ENCODE results near the gene AMER3.

AMER3 gene

DNA sequence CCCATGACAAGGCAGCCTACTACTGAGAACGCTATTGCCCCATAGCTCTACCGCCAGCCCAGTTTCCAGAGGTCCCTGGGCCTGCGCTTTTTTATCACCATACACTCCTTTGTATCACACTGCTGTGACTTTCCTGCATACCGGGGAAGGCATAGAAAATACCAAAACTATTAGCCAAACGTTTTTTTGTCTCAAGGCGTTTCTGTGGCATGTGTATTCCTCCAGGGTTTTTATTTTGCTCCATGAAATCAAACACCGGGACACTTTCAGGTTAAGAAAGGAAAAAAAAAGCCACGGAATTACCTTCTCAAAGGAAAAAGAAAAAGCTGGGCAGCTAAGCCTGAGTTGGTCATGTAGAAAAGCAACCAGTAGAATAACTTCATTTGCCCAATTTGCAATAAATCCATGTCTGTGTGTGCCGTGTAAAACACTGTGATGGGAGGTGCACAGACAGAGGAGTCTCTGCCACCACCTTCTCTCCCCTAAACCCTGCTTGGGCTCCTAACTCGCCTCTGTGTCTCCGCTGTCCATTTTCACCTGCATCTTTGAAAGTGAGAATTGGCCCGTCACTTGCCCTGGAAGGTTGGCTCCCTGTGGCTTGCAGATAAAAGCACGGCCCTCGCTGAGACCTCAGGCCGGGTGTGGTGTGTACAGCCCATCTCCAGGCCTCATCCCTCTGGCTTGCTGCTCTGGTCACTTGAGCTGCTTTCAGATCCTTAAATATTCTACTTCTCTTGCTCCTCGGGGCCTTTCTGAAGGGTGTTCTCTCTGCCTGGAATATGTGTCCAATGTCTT, 1.7 kb downstream of the AMER3 start:
- Histone ChIP-seq H4K20me1 (ENCODE audit: insufficient read depth, low read length) (no peaks in the 10 kb centered on the region; the same call in 1 of the 2 replicates), H3K4me2 (ENCODE audit: insufficient read depth, low read length) (no peak overlapping the region), H3K79me2 (ENCODE audit: insufficient read depth, low read length) (no peaks in the 10 kb centered on the region), H3K36me3 (ENCODE audit: insufficient read depth, low read length) (no peaks in the 10 kb centered on the region), H3K27me3 (ENCODE audit: insufficient read depth, low read length, poor library complexity) (no peaks in the 10 kb centered on the region), H2AFZ (ENCODE audit: low read depth, low read length) (no peak overlapping the region), H3K9me3 (ENCODE audit: insufficient read depth, low read length, severe bottlenecking) (no peaks in the 10 kb centered on the region), H3K9ac (ENCODE audit: low read depth, low read length) (no peak overlapping the region), H3K27ac (ENCODE audit: low read length) (no peak overlapping the region), H3K4me3 (ENCODE audit: low read depth in 1 of 2, low read length in 2 of 2) (no peak overlapping the region), H3K4me1 (ENCODE audit: insufficient read depth, low read length) (no peaks in the 10 kb centered on the region)
- DNase-seq (no peak), ATAC-seq (ENCODE audit: insufficient read depth, low read depth) (no peak)
- TF ChIP-seq, protein P1, sequence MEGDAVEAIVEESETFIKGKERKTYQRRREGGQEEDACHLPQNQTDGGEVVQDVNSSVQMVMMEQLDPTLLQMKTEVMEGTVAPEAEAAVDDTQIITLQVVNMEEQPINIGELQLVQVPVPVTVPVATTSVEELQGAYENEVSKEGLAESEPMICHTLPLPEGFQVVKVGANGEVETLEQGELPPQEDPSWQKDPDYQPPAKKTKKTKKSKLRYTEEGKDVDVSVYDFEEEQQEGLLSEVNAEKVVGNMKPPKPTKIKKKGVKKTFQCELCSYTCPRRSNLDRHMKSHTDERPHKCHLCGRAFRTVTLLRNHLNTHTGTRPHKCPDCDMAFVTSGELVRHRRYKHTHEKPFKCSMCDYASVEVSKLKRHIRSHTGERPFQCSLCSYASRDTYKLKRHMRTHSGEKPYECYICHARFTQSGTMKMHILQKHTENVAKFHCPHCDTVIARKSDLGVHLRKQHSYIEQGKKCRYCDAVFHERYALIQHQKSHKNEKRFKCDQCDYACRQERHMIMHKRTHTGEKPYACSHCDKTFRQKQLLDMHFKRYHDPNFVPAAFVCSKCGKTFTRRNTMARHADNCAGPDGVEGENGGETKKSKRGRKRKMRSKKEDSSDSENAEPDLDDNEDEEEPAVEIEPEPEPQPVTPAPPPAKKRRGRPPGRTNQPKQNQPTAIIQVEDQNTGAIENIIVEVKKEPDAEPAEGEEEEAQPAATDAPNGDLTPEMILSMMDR (IDR thresholded peaks at IDR 0.05; ENCODE audit: borderline replicate concordance, extremely low read depth, low read length, poor library complexity, severe bottlenecking) = no peak
- TF ChIP-seq EZH2 (IDR thresholded peaks at IDR 0.05; ENCODE audit: borderline replicate concordance, low read depth, low read length, severe bottlenecking) = no peak

DNA sequence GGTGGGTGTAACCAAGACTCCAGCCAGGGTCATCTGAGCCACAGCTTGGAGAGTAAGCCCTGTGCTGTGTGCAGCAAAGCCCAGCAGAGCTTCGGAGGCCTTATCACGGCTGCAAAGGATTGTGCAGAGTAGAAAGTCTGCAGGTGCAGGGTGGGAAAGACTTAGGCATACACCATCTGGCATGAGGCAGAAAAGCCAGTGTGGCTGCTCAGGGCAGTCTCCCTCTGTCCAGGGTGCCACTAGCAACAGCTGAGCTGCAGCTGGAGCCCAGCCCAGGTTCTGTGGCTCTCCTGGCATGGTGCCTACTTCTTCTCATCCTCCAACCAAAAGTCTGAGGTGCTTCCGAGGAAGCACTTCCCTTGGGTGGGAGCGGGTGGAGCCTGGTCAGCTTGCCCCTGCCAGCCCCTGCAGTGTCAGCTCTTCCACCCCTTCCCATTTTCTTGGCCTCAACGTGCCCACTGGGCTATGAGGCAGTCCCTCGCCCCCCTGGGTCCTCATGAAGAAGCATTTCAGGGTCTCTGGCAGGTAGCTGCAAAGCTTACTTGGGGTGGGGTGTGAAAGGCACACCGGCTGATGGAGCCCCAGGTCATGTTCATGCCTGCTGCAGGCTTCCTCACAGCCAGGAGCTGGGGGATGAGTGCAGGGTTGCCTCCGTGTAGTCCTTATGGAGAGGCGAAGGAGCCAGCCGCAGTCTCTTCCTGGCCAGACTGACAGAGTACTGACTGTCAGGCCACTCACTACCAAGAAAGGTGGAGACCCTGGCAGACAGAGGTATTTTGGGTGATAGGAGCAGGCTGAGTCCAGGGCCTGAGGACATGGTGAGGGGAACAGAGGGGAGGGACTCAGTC, 4.8 kb downstream of the AMER3 start:
- H3K36me3 ChIP-seq (ENCODE audit: insufficient read depth, low read length) = no peaks in the 10 kb centered on the region
- no peaks in the 10 kb centered on the region for H3K27me3 ChIP-seq (ENCODE audit: insufficient read depth, low read length, poor library complexity)
- TF ChIP-seq EZH2 (IDR thresholded peaks at IDR 0.05; ENCODE audit: borderline replicate concordance, low read depth, low read length, severe bottlenecking) = no peak
- TF ChIP-seq, protein P1 (IDR thresholded peaks at IDR 0.05; ENCODE audit: borderline replicate concordance, extremely low read depth, low read length, poor library complexity, severe bottlenecking) = no peak
- H3K79me2 ChIP-seq (ENCODE audit: insufficient read depth, low read length) = no peaks in the 10 kb centered on the region
- no peak overlapping the region for H3K27ac ChIP-seq (ENCODE audit: low read length)
- no peaks in the 10 kb centered on the region; the same call in 1 of the 2 replicates for H4K20me1 ChIP-seq (ENCODE audit: insufficient read depth, low read length)
- DNase-seq (no peak), ATAC-seq (ENCODE audit: insufficient read depth, low read depth) (no peak)
- no peak overlapping the region for H3K4me3 ChIP-seq (ENCODE audit: low read depth in 1 of 2, low read length in 2 of 2)
- H3K4me2 ChIP-seq (ENCODE audit: insufficient read depth, low read length) = no peak overlapping the region
- H2AFZ ChIP-seq (ENCODE audit: low read depth, low read length) = no peak overlapping the region
- H3K9ac ChIP-seq (ENCODE audit: low read depth, low read length) = no peak overlapping the region
- no peaks in the 10 kb centered on the region for H3K4me1 ChIP-seq (ENCODE audit: insufficient read depth, low read length)
- H3K9me3 ChIP-seq (ENCODE audit: insufficient read depth, low read length, severe bottlenecking) = no peaks in the 10 kb centered on the region

DNA sequence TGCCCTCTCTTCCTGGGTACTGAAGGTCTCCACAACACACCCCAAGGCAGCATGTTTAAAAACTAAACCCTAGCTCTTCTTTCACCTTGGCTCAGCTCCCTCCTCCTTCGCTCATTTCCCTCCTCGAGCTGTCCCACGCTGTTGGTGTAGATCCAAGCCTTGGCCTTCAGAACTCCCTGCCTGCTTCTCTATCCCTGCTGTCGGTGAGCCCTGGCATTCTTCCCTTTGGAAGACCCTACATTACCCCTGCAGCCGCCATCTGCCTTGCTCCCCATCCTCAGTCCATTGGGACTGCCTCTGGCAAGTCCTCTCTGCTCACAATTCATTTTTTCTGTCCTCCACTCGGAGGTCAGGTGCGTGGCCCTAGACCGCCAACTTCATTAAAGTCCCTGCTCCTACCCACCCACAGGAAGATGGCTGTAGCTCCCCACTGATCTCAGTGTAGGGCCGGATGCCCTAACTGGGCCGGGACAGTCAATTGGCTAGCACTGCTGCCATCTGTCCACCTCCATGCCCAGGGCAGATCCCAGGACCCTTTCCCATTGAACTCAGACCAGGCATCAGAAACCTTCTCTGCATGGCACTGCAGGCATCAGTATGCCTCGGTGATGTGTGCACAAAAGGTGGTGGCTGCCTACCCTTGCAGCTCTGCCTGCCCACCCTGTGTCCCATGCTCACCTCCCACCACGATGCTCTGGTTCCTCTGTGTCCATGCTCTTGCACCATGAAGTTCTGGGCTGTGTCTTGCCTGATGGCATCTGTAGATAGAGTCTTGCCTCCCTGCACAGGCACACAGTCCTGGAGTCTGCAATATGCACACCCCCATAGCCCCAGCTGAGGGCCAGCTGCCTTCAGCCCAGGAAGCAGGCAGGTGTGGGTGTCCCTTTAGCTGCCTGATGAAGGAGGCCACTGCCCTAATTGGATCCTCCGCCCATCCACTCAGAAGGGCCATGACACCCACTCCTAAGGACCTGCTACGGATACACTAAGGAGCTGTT, 5.7 kb downstream of the AMER3 start:
- Histone ChIP-seq H3K36me3 (ENCODE audit: insufficient read depth, low read length) (no peaks in the 10 kb centered on the region), H3K9me3 (ENCODE audit: insufficient read depth, low read length, severe bottlenecking) (no peaks in the 10 kb centered on the region), H3K4me2 (ENCODE audit: insufficient read depth, low read length) (no peak overlapping the region), H2AFZ (ENCODE audit: low read depth, low read length) (no peak overlapping the region), H4K20me1 (ENCODE audit: insufficient read depth, low read length) (no peaks in the 10 kb centered on the region; the same call in 1 of the 2 replicates), H3K79me2 (ENCODE audit: insufficient read depth, low read length) (no peaks in the 10 kb centered on the region), H3K4me3 (ENCODE audit: low read depth in 1 of 2, low read length in 2 of 2) (no peak overlapping the region), H3K4me1 (ENCODE audit: insufficient read depth, low read length) (no peaks in the 10 kb centered on the region), H3K27ac (ENCODE audit: low read length) (no peak overlapping the region), H3K27me3 (ENCODE audit: insufficient read depth, low read length, poor library complexity) (no peaks in the 10 kb centered on the region), H3K9ac (ENCODE audit: low read depth, low read length) (no peak overlapping the region)
- TF ChIP-seq, protein P1 (IDR thresholded peaks at IDR 0.05; ENCODE audit: borderline replicate concordance, extremely low read depth, low read length, poor library complexity, severe bottlenecking) = no peak
- TF ChIP-seq EZH2 (IDR thresholded peaks at IDR 0.05; ENCODE audit: borderline replicate concordance, low read depth, low read length, severe bottlenecking) = no peak
- no peak for ATAC-seq (ENCODE audit: insufficient read depth, low read depth)
- no peak for DNase-seq

Measured in DND-41 (cell line).